ENCODE data around the gene GRIK2. TPM values are rescaled to one million over a fixed set of nuclear protein-coding genes. Genes with fewer than 3 reads are reported as not detected.
"Not testable (repeated sequence)": the region's sequence is repeated elsewhere in the genome, so short reads cannot be mapped to it uniquely, and the experiment has no call there.

GRIK2 gene
- total RNA-seq, 1 experiment from 2014 or later = 0.61 TPM

DNA sequence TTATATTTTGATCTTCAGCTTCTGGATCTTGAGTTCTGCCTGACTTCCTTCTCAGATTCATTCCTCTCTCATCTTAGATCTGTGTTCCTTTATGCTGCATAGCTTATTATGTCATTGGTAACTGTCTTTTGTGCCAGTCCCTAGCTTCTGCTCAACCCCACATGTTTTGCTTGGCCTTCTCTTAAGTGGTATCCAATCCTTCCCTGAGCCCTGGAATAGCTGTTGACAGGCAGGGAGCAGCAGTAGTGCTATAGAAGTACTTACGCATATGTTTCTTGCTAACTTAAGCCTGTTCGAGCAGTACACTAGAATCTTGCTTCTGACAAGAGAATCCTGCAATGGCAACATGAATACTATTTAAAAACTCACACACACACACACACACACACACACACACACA, 13.6 kb upstream of the GRIK2 start:
- ChIA-PET CTCF (no interaction called here), POLR2A (ENCODE audit: unreplicated experiment) (no interaction called here)
- Histone ChIP-seq H3K27me3 (ENCODE audit: insufficient read depth, low read depth) (no peaks in the 10 kb centered on the region), H3K4me3 (no peak overlapping the region), H3K4me1 (replicated peaks; ENCODE audit: insufficient read depth) (no peaks in the 10 kb centered on the region), H3K9me2 (ENCODE audit: insufficient read depth) (no peaks in the 10 kb centered on the region; the same call in 1 of the 2 replicates), H3K9me3 (ENCODE audit: insufficient read depth, low read depth) (no peaks in the 10 kb centered on the region), H3K27ac (no peak overlapping the region), H3K36me3 (ENCODE audit: low read depth) (no peaks in the 10 kb centered on the region), H3F3A (ENCODE audit: insufficient read depth, low read depth) (no peaks in the 10 kb centered on the region), H3K4me2 (no peak overlapping the region), H4K20me1 (ENCODE audit: insufficient read depth) (no peaks in the 10 kb centered on the region), H3K79me2 (ENCODE audit: low read depth) (no peaks in the 10 kb centered on the region), H2AFZ (no peak overlapping the region)
- no peak for TF ChIP-seq EZH2 (IDR thresholded peaks at IDR 0.05; ENCODE audit: low read depth)
- TF ChIP-seq, protein P1, sequence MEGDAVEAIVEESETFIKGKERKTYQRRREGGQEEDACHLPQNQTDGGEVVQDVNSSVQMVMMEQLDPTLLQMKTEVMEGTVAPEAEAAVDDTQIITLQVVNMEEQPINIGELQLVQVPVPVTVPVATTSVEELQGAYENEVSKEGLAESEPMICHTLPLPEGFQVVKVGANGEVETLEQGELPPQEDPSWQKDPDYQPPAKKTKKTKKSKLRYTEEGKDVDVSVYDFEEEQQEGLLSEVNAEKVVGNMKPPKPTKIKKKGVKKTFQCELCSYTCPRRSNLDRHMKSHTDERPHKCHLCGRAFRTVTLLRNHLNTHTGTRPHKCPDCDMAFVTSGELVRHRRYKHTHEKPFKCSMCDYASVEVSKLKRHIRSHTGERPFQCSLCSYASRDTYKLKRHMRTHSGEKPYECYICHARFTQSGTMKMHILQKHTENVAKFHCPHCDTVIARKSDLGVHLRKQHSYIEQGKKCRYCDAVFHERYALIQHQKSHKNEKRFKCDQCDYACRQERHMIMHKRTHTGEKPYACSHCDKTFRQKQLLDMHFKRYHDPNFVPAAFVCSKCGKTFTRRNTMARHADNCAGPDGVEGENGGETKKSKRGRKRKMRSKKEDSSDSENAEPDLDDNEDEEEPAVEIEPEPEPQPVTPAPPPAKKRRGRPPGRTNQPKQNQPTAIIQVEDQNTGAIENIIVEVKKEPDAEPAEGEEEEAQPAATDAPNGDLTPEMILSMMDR (conservative IDR thresholded peaks at IDR 0.05) = no peak
- no peak for DNase-seq
- no TSS peak for BruUV-seq (replicated peaks)
- intact Hi-C loops (cut with micrococcal nuclease; ENCODE audit: unreplicated experiment) = no loop called here

DNA sequence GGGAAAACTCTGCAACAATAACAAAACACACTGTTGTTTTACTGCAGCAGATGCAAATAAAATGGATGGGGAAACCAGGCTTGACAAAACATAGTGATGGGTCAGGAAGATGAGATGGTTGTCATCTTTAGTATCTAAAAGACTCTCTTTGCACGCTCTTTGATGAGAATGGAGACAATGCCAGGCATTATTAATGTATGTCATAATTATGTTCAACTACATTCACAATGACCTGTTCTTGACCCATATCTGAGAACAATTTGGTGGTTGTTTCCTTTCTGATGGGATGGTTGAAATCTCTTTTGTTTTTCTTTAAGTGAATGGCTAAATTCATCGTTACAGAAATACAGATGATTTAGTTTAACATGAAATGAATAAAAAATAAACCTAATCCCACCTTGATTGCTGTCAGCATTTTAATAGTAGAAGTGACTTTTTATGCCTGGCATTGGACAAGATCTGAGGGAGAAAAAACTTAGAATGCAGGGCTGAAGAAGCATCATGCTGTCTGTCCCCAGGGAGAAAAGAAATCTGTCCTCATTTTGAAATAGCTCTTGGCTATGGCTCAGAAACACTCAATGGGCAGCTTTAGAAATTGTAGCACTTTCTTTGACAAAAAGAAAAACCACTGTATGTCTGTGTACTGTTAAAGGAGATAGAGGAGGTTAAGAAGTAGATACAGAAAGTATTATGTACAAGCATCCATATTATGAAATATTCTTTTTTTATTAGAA, 12.4 kb upstream of the GRIK2 start:
- TF ChIP-seq, protein P1 (conservative IDR thresholded peaks at IDR 0.05) = no peak
- no peak for TF ChIP-seq EZH2 (IDR thresholded peaks at IDR 0.05; ENCODE audit: low read depth)
- H3K4me1 ChIP-seq (replicated peaks; ENCODE audit: insufficient read depth) = no peaks in the 10 kb centered on the region
- no peaks in the 10 kb centered on the region for H3K36me3 ChIP-seq (ENCODE audit: low read depth)
- no peaks in the 10 kb centered on the region for H3K9me3 ChIP-seq (ENCODE audit: insufficient read depth, low read depth)
- H4K20me1 ChIP-seq (ENCODE audit: insufficient read depth) = no peaks in the 10 kb centered on the region
- no TSS peak for BruUV-seq (replicated peaks)
- H2AFZ ChIP-seq = no peak overlapping the region
- intact Hi-C loops (cut with micrococcal nuclease; ENCODE audit: unreplicated experiment) = no loop called here
- H3K4me3 ChIP-seq = no peak overlapping the region
- no peaks in the 10 kb centered on the region for H3K27me3 ChIP-seq (ENCODE audit: insufficient read depth, low read depth)
- H3K9me2 ChIP-seq (ENCODE audit: insufficient read depth) = no peaks in the 10 kb centered on the region; the same call in 1 of the 2 replicates
- H3K27ac ChIP-seq = no peak overlapping the region
- DNase-seq = no peak
- H3K79me2 ChIP-seq (ENCODE audit: low read depth) = no peaks in the 10 kb centered on the region
- ChIA-PET POLR2A (ENCODE audit: unreplicated experiment) (no interaction called here), CTCF (no interaction called here)
- H3K4me2 ChIP-seq = no peak overlapping the region
- no peaks in the 10 kb centered on the region for H3F3A ChIP-seq (ENCODE audit: insufficient read depth, low read depth)

DNA sequence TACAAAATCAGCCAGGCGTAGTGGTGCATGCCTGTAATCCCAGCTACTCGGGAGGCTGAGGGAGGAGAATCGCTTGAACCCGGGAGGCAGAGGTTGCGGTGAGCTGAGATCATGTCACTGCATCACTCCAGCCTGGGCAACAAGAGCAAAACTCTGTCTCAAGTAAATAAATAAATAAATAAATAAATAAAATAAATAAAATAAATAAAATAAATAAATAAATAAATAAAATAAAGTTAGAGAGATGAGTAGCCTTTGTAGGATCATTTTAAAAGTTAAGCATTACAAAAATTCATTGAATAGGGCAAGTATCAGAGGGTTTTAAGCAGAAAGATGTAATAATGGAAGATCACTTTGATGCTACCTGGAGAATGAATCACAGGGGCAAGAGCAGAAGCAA, 9.8 kb upstream of the GRIK2 start:
- intact Hi-C loops (cut with micrococcal nuclease; ENCODE audit: unreplicated experiment); H3F3A ChIP-seq (ENCODE audit: insufficient read depth, low read depth); H2AFZ ChIP-seq; H3K27me3 ChIP-seq (ENCODE audit: insufficient read depth, low read depth); H3K4me3 ChIP-seq; DNase-seq; H3K9me3 ChIP-seq (ENCODE audit: insufficient read depth, low read depth); H3K4me2 ChIP-seq; H3K4me1 ChIP-seq (replicated peaks; ENCODE audit: insufficient read depth); H3K36me3 ChIP-seq (ENCODE audit: low read depth); CTCF ChIA-PET; H4K20me1 ChIP-seq (ENCODE audit: insufficient read depth); BruUV-seq (replicated peaks); H3K9me2 ChIP-seq (ENCODE audit: insufficient read depth); H3K27ac ChIP-seq; POLR2A ChIA-PET (ENCODE audit: unreplicated experiment); H3K79me2 ChIP-seq (ENCODE audit: low read depth): not testable (repeated sequence)

DNA sequence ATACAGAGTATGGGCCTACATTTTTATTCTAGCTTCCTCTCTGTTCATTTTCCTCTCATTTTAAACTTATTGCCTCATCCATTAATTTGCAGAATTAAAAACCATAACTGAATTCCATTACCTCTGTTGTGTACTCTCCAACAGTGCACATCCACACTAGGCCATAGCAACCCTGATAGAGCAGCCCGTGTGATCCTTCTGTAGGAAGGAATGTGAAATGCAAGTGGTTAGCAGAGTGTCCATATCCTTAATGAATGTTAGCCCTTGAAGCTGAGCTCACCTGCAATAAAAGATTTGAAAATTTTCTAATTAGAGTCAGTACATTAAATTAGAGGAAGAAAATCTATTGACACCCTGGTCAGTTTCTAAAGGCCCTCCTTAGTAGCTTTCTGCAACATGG, 6.5 kb upstream of the GRIK2 start:
- H3K9me3 ChIP-seq (ENCODE audit: insufficient read depth, low read depth) = no peaks in the 10 kb centered on the region
- no peaks in the 10 kb centered on the region for H3K36me3 ChIP-seq (ENCODE audit: low read depth)
- TF ChIP-seq, protein P1 (conservative IDR thresholded peaks at IDR 0.05) = peak; percentile 59
- no peak for TF ChIP-seq EZH2 (IDR thresholded peaks at IDR 0.05; ENCODE audit: low read depth)
- H3K27ac ChIP-seq = no peak overlapping the region
- intact Hi-C loops (cut with micrococcal nuclease; ENCODE audit: unreplicated experiment) = no loop called here
- H3K79me2 ChIP-seq (ENCODE audit: low read depth) = no peaks in the 10 kb centered on the region
- no peaks in the 10 kb centered on the region for H4K20me1 ChIP-seq (ENCODE audit: insufficient read depth)
- no peak overlapping the region for H3K4me2 ChIP-seq
- peaks cover 13% of the 10 kb centered on the region; the same call in 1 of the 2 replicates for H3K27me3 ChIP-seq (ENCODE audit: insufficient read depth, low read depth)
- H2AFZ ChIP-seq = no peak overlapping the region
- H3K4me3 ChIP-seq = no peak overlapping the region
- CTCF ChIA-PET = no interaction called here
- no peaks in the 10 kb centered on the region for H3F3A ChIP-seq (ENCODE audit: insufficient read depth, low read depth)
- BruUV-seq (replicated peaks) = no TSS peak
- DNase-seq = no peak
- no peaks in the 10 kb centered on the region for H3K9me2 ChIP-seq (ENCODE audit: insufficient read depth)
- POLR2A ChIA-PET (ENCODE audit: unreplicated experiment) = no interaction called here
- no peaks in the 10 kb centered on the region for H3K4me1 ChIP-seq (replicated peaks; ENCODE audit: insufficient read depth)

Measured in PC-9 (cell line).